Measurements from ENCODE around the gene IL17A. TPM values are rescaled to one million over a fixed set of nuclear protein-coding genes. Genes with fewer than 3 reads are reported as not detected.

IL17A gene
- total and polyA plus RNA-seq, 2 donors, result 0.05 to 0.21 TPM

- no peaks in the 10 kb centered on the region for H3K4me1 ChIP-seq (ENCODE audit: control insufficient read depth in 2 of 2, insufficient read depth in 2 of 2, low read length in 2 of 2)
- no peak for DNase-seq (ENCODE audit: low read depth in 6 of 9, low spot score in 9 of 9)
- H3K27ac ChIP-seq (ENCODE audit: low read depth in 1 of 2, low read length in 1 of 2), result no peak overlapping the region
- H3K9me3 ChIP-seq (ENCODE audit: control insufficient read depth in 2 of 2, insufficient read depth in 1 of 2, low read length in 1 of 2), result peaks cover 0 to 9% of the 10 kb centered on the region in 2 donors
- H3K27me3 ChIP-seq (ENCODE audit: control insufficient read depth in 2 of 2, insufficient read depth in 1 of 2, low read length in 1 of 2), result no peaks in the 10 kb centered on the region
- WGBS, result 74% methylated on average over 1 of the region's 1 CpG
- no peak overlapping the region for H3K4me3 ChIP-seq (ENCODE audit: low read length in 2 of 2)
- H3K36me3 ChIP-seq (ENCODE audit: control insufficient read depth in 2 of 2, insufficient read depth in 2 of 2, low read length in 1 of 2), result no peaks in the 10 kb centered on the region
Measured at GRCh38 chr6:52201046-52201445, 14.9 kb downstream of the IL17A start.

GRCh38 chr6:52201493-52201892 lies 15.3 kb downstream of the IL17A start:
- Histone ChIP-seq H3K4me3 (ENCODE audit: low read length in 2 of 2) (no peak overlapping the region), H3K9me3 (ENCODE audit: control insufficient read depth in 2 of 2, insufficient read depth in 1 of 2, low read length in 1 of 2) (peaks cover 0 to 9% of the 10 kb centered on the region in 2 donors), H3K36me3 (ENCODE audit: control insufficient read depth in 2 of 2, insufficient read depth in 2 of 2, low read length in 1 of 2) (no peaks in the 10 kb centered on the region), H3K27ac (ENCODE audit: low read depth in 1 of 2, low read length in 1 of 2) (no peak overlapping the region), H3K27me3 (ENCODE audit: control insufficient read depth in 2 of 2, insufficient read depth in 1 of 2, low read length in 1 of 2) (no peaks in the 10 kb centered on the region), H3K4me1 (ENCODE audit: control insufficient read depth in 2 of 2, insufficient read depth in 2 of 2, low read length in 2 of 2) (no peaks in the 10 kb centered on the region)
- DNase-seq (ENCODE audit: low read depth in 6 of 9, low spot score in 9 of 9), result no peak

DNA sequence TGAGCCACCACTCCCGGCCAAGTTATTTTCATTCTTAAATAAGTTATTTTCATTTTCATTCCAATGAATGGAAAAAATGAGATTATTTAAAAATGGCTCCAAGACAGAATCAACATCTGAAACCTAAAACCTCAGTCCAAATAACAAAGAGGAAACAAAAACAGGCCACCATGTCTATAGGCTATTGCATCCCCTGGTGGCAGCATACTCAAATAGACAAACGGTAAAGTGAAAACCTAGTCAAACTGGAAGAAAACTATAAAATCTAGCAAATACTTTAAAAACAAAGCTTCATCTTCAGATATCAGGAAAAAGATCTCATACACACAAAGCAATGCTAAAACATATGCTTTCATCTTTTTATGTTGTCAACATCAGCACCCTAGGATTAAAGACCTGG lies 20.9 kb downstream of the IL17A start:
- Histone ChIP-seq H3K27me3 (ENCODE audit: control insufficient read depth in 2 of 2, insufficient read depth in 1 of 2, low read length in 1 of 2) (no peaks in the 10 kb centered on the region), H3K36me3 (ENCODE audit: control insufficient read depth in 2 of 2, insufficient read depth in 2 of 2, low read length in 1 of 2) (no peaks in the 10 kb centered on the region), H3K9me3 (ENCODE audit: control insufficient read depth in 2 of 2, insufficient read depth in 1 of 2, low read length in 1 of 2) (no peaks in the 10 kb centered on the region), H3K4me3 (ENCODE audit: low read length in 2 of 2) (no peak overlapping the region), H3K4me1 (ENCODE audit: control insufficient read depth in 2 of 2, insufficient read depth in 2 of 2, low read length in 2 of 2) (no peaks in the 10 kb centered on the region), H3K27ac (ENCODE audit: low read depth in 1 of 2, low read length in 1 of 2) (no peak overlapping the region)
- DNase-seq (ENCODE audit: low read depth in 6 of 9, low spot score in 9 of 9), result no peak
- WGBS, result 96% methylated on average over 2 of the region's 2 CpGs

DNA sequence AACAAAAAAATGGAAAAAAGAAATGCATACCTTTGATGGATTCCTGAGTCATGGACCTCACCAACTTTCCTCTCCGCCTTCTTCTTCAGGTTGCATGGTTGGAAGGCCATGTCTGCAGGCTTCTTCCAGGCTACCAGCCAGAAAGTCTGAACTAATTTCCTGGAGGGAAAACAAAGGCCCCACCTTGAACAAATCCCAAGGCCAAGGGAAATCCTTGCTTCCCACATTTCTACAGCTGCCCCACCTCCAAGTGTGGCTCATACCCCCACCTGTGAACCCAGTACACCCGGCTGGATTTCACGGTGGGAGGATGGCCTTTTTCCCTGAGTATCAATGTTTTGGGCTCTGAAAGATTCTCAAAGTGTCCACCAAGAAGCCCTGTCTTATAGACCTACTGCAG lies 22.4 kb downstream of the IL17A start:
- Histone ChIP-seq H3K4me3 (ENCODE audit: low read length in 2 of 2) (no peak overlapping the region), H3K4me1 (ENCODE audit: control insufficient read depth in 2 of 2, insufficient read depth in 2 of 2, low read length in 2 of 2) (no peaks in the 10 kb centered on the region), H3K9me3 (ENCODE audit: control insufficient read depth in 2 of 2, insufficient read depth in 1 of 2, low read length in 1 of 2) (no peaks in the 10 kb centered on the region), H3K27me3 (ENCODE audit: control insufficient read depth in 2 of 2, insufficient read depth in 1 of 2, low read length in 1 of 2) (no peaks in the 10 kb centered on the region), H3K27ac (ENCODE audit: low read depth in 1 of 2, low read length in 1 of 2) (no peak overlapping the region), H3K36me3 (ENCODE audit: control insufficient read depth in 2 of 2, insufficient read depth in 2 of 2, low read length in 1 of 2) (no peaks in the 10 kb centered on the region)
- no peak for DNase-seq (ENCODE audit: low read depth in 6 of 9, low spot score in 9 of 9)
- 96% methylated on average over 3 of the region's 3 CpGs for WGBS

GRCh38 chr6:52209770-52210169 lies 23.6 kb downstream of the IL17A start:
- Histone ChIP-seq H3K36me3 (ENCODE audit: control insufficient read depth in 2 of 2, insufficient read depth in 2 of 2, low read length in 1 of 2) (no peaks in the 10 kb centered on the region), H3K4me3 (ENCODE audit: low read length in 2 of 2) (no peak overlapping the region), H3K27ac (ENCODE audit: low read depth in 1 of 2, low read length in 1 of 2) (no peak overlapping the region), H3K9me3 (ENCODE audit: control insufficient read depth in 2 of 2, insufficient read depth in 1 of 2, low read length in 1 of 2) (no peaks in the 10 kb centered on the region), H3K27me3 (ENCODE audit: control insufficient read depth in 2 of 2, insufficient read depth in 1 of 2, low read length in 1 of 2) (no peaks in the 10 kb centered on the region), H3K4me1 (ENCODE audit: control insufficient read depth in 2 of 2, insufficient read depth in 2 of 2, low read length in 2 of 2) (no peaks in the 10 kb centered on the region)
- 92% methylated on average over 2 of the region's 2 CpGs for WGBS
- no peak for DNase-seq (ENCODE audit: low read depth in 6 of 9, low spot score in 9 of 9)

DNA sequence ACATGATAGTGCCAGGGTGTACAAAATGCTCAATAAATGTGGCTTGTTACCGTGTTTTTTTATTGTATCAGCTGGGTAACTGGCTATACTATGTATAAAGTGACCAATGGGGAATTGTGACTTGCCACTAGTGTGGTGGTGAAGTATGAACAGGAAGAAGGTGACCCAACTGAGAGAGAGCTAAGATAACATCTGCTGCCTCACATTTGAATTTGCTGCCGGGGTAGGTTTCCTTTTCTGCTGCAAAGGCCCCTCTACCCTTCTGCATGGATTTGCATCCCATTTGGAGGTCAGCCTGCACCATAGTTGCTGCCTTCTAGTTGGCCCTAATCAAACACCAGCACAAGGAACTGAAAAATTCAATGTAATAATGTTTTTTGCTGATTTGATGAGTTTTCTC lies 24.1 kb downstream of the IL17A start:
- Histone ChIP-seq H3K27ac (ENCODE audit: low read depth in 1 of 2, low read length in 1 of 2) (no peak overlapping the region), H3K4me3 (ENCODE audit: low read length in 2 of 2) (no peak overlapping the region)
- WGBS, result 57% methylated on average over 2 of the region's 2 CpGs

DNA sequence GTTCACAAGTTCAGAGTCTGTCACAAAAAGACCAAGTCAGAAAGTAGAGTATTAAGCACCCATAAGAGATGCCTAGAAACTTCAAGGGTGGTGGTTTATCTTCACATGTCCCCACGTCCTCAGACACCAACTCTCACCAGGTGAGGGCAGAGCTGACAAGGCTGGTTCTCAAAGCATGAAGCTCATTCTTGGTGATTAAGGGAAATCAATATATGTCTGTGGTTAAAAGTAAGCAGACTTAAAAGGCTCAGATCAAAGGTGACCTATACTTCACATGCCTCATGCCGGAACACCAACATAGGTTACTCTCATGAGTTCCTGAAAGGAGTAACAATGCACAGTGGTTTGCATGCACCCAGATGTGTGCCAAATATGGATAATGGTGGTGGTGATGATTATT lies 27.0 kb downstream of the IL17A start:
- 22% methylated on average over 2 of the region's 2 CpGs for WGBS
- no peak overlapping the region for H3K27ac ChIP-seq (ENCODE audit: low read depth in 1 of 2, low read length in 1 of 2)
- H3K36me3 ChIP-seq (ENCODE audit: control insufficient read depth in 2 of 2, insufficient read depth in 2 of 2, low read length in 1 of 2), result no peaks in the 10 kb centered on the region
- no peaks in the 10 kb centered on the region for H3K27me3 ChIP-seq (ENCODE audit: control insufficient read depth in 2 of 2, insufficient read depth in 1 of 2, low read length in 1 of 2)
- peak in 1 of 9 donors; percentile 29 for DNase-seq (ENCODE audit: low read depth in 6 of 9, low spot score in 9 of 9)
- no peaks in the 10 kb centered on the region for H3K9me3 ChIP-seq (ENCODE audit: control insufficient read depth in 2 of 2, insufficient read depth in 1 of 2, low read length in 1 of 2)
- H3K4me3 ChIP-seq (ENCODE audit: low read length in 2 of 2), result no peak overlapping the region
- no peaks in the 10 kb centered on the region for H3K4me1 ChIP-seq (ENCODE audit: control insufficient read depth in 2 of 2, insufficient read depth in 2 of 2, low read length in 2 of 2)

More for the DNA sequence above, 24.1 kb downstream of the IL17A start:
- no peak for DNase-seq (ENCODE audit: low read depth in 6 of 9, low spot score in 9 of 9)
- no peaks in the 10 kb centered on the region for H3K27me3 ChIP-seq (ENCODE audit: control insufficient read depth in 2 of 2, insufficient read depth in 1 of 2, low read length in 1 of 2)
- H3K9me3 ChIP-seq (ENCODE audit: control insufficient read depth in 2 of 2, insufficient read depth in 1 of 2, low read length in 1 of 2), result no peaks in the 10 kb centered on the region
- H3K4me1 ChIP-seq (ENCODE audit: control insufficient read depth in 2 of 2, insufficient read depth in 2 of 2, low read length in 2 of 2), result no peaks in the 10 kb centered on the region
- H3K36me3 ChIP-seq (ENCODE audit: control insufficient read depth in 2 of 2, insufficient read depth in 2 of 2, low read length in 1 of 2), result no peaks in the 10 kb centered on the region

DNA sequence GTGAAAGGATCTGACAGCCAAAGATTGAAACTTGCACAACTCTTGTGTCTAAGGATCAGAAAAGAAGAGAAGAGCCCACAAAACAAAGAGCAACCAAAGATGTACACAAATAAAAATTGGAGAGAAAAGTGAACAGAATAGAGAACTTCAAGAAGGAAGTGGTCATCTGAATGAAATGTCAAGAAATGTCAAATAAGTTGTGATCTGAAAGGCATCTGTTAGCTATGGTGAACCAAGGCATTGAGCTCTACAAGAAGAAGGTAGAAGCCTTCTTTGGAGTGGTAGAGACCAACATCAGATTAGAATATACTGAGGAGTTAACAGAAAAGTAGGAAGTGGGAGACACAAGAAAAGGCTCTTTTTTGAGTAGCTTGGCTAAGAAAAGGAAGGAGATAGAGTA lies 29.6 kb downstream of the IL17A start:
- H3K9me3 ChIP-seq (ENCODE audit: control insufficient read depth in 2 of 2, insufficient read depth in 1 of 2, low read length in 1 of 2), result no peaks in the 10 kb centered on the region
- H3K27ac ChIP-seq (ENCODE audit: low read depth in 1 of 2, low read length in 1 of 2), result no peak overlapping the region
- DNase-seq (ENCODE audit: low read depth in 6 of 9, low spot score in 9 of 9), result no peak
- no peaks in the 10 kb centered on the region for H3K36me3 ChIP-seq (ENCODE audit: control insufficient read depth in 2 of 2, insufficient read depth in 2 of 2, low read length in 1 of 2)
- H3K4me1 ChIP-seq (ENCODE audit: control insufficient read depth in 2 of 2, insufficient read depth in 2 of 2, low read length in 2 of 2), result no peaks in the 10 kb centered on the region
- no peaks in the 10 kb centered on the region for H3K27me3 ChIP-seq (ENCODE audit: control insufficient read depth in 2 of 2, insufficient read depth in 1 of 2, low read length in 1 of 2)
- H3K4me3 ChIP-seq (ENCODE audit: low read length in 2 of 2), result no peak overlapping the region

DNA sequence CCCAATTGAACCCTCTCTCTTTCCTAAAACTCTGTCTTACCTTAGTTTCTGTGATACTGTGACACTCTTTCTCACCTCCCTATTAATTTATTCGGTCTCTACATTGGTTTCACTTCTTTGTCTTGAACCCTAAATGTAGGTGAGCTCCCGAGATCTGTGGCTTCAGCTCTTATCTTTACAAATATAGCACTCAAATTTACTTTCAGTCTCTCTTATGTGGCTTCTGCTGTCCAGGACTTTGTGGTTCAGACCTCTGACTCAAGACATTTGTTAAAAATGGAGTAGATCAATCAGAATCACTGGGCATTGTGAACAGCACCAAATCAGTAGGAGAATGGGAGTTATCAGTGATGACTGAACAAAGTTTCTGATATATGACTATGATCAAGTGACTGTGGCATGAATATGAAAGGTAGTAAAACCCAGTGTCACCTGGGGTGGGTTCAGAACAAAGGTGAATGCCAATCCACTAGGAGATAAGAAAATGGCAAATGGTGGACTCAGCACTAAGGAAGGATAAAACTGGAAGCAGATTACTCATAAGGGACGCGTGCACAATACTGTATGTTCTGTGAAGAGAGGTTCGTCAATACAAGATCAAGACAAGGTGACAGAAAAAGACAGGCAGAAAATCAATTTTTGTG lies 30.9 kb downstream of the IL17A start:
- WGBS, result 78% methylated on average over 5 of the region's 5 CpGs
- H3K27ac ChIP-seq (ENCODE audit: low read depth in 1 of 2, low read length in 1 of 2), result no peak overlapping the region
- no peak overlapping the region for H3K4me3 ChIP-seq (ENCODE audit: low read length in 2 of 2)
- H3K27me3 ChIP-seq (ENCODE audit: control insufficient read depth in 2 of 2, insufficient read depth in 1 of 2, low read length in 1 of 2), result no peaks in the 10 kb centered on the region
- H3K4me1 ChIP-seq (ENCODE audit: control insufficient read depth in 2 of 2, insufficient read depth in 2 of 2, low read length in 2 of 2), result peaks cover 0 to under 1% of the 10 kb centered on the region in 2 donors
- no peak for DNase-seq (ENCODE audit: low read depth in 6 of 9, low spot score in 9 of 9)
- H3K36me3 ChIP-seq (ENCODE audit: control insufficient read depth in 2 of 2, insufficient read depth in 2 of 2, low read length in 1 of 2), result no peaks in the 10 kb centered on the region
- H3K9me3 ChIP-seq (ENCODE audit: control insufficient read depth in 2 of 2, insufficient read depth in 1 of 2, low read length in 1 of 2), result no peaks in the 10 kb centered on the region

- 95% methylated on average over 2 of the region's 2 CpGs for whole genome bisulfite sequencing
- Histone ChIP-seq H3K9me3 (ENCODE audit: control insufficient read depth in 2 of 2, insufficient read depth in 1 of 2, low read length in 1 of 2) (no peaks in the 10 kb centered on the region), H3K4me1 (ENCODE audit: control insufficient read depth in 2 of 2, insufficient read depth in 2 of 2, low read length in 2 of 2) (peaks cover 0 to 4% of the 10 kb centered on the region in 2 donors), H3K27ac (ENCODE audit: low read depth in 1 of 2, low read length in 1 of 2) (no peak overlapping the region), H3K27me3 (ENCODE audit: control insufficient read depth in 2 of 2, insufficient read depth in 1 of 2, low read length in 1 of 2) (no peaks in the 10 kb centered on the region), H3K4me3 (ENCODE audit: low read length in 2 of 2) (no peak overlapping the region), H3K36me3 (ENCODE audit: control insufficient read depth in 2 of 2, insufficient read depth in 2 of 2, low read length in 1 of 2) (no peaks in the 10 kb centered on the region)
- DNase-seq (ENCODE audit: low read depth in 6 of 9, low spot score in 9 of 9), result no peak
Measured at GRCh38 chr6:52217761-52218160, 31.6 kb downstream of the IL17A start.

All from thymus (tissue), 11 donors.